ENCODE measurements around the gene RNF13.
"Not testable (repeated sequence)": the region's sequence is repeated elsewhere in the genome, so short reads cannot be mapped to it uniquely, and the experiment has no call there.

The RNF13 gene

GRCh38 chr3:149816986-149817385 is 4.0 kb downstream of the RNF13 start:
- no peak for TF ChIP-seq CTCF (IDR thresholded peaks at IDR 0.05; ENCODE audit: low read depth, low read length)
- H3K4me3 ChIP-seq (ENCODE audit: low read depth, low read length), result no peak overlapping the region
- no peaks in the 10 kb centered on the region for H3K9me3 ChIP-seq (ENCODE audit: severe bottlenecking)
- no peaks in the 10 kb centered on the region for H3K36me3 ChIP-seq
- no peak for DNase-seq
- H3K27ac ChIP-seq, result no peak overlapping the region
- H3K27me3 ChIP-seq (ENCODE audit: insufficient read depth, low read depth, severe bottlenecking), result no peaks in the 10 kb centered on the region

GRCh38 chr3:149819432-149819831 is 6.4 kb downstream of the RNF13 start:
- Histone ChIP-seq H3K27me3 (ENCODE audit: insufficient read depth, low read depth, severe bottlenecking) (no peaks in the 10 kb centered on the region), H3K36me3 (no peaks in the 10 kb centered on the region), H3K9me3 (ENCODE audit: severe bottlenecking) (no peaks in the 10 kb centered on the region), H3K27ac (no peak overlapping the region), H3K4me3 (ENCODE audit: low read depth, low read length) (no peak overlapping the region)
- DNase-seq, result no peak
- TF ChIP-seq CTCF (IDR thresholded peaks at IDR 0.05; ENCODE audit: low read depth, low read length), result no peak

GRCh38 chr3:149820183-149820582 is 7.2 kb downstream of the RNF13 start:
- H3K4me3 ChIP-seq (ENCODE audit: low read depth, low read length), result no peak overlapping the region
- H3K27me3 ChIP-seq (ENCODE audit: insufficient read depth, low read depth, severe bottlenecking), result no peaks in the 10 kb centered on the region
- no peaks in the 10 kb centered on the region for H3K36me3 ChIP-seq
- DNase-seq, result no peak
- no peak for TF ChIP-seq CTCF (IDR thresholded peaks at IDR 0.05; ENCODE audit: low read depth, low read length)
- no peaks in the 10 kb centered on the region for H3K9me3 ChIP-seq (ENCODE audit: severe bottlenecking)
- H3K27ac ChIP-seq, result no peak overlapping the region

- TF ChIP-seq CTCF (IDR thresholded peaks at IDR 0.05; ENCODE audit: low read depth, low read length), result no peak
- Histone ChIP-seq H3K27me3 (ENCODE audit: insufficient read depth, low read depth, severe bottlenecking) (no peaks in the 10 kb centered on the region), H3K4me3 (ENCODE audit: low read depth, low read length) (no peak overlapping the region), H3K9me3 (ENCODE audit: severe bottlenecking) (no peaks in the 10 kb centered on the region), H3K27ac (no peak overlapping the region), H3K36me3 (no peaks in the 10 kb centered on the region)
- no peak for DNase-seq
Observed at GRCh38 chr3:149826636-149827035, 13.6 kb downstream of the RNF13 start.

- no peak for TF ChIP-seq CTCF (IDR thresholded peaks at IDR 0.05; ENCODE audit: low read depth, low read length)
- DNase-seq, result no peak
- Histone ChIP-seq H3K27ac (no peak overlapping the region), H3K4me3 (ENCODE audit: low read depth, low read length) (no peak overlapping the region), H3K9me3 (ENCODE audit: severe bottlenecking) (peaks cover 6% of the 10 kb centered on the region), H3K36me3 (no peaks in the 10 kb centered on the region), H3K27me3 (ENCODE audit: insufficient read depth, low read depth, severe bottlenecking) (no peaks in the 10 kb centered on the region)
Observed at GRCh38 chr3:149828390-149828789, 15.4 kb downstream of the RNF13 start.

GRCh38 chr3:149829631-149830030 is 16.6 kb downstream of the RNF13 start:
- H3K36me3 ChIP-seq, DNase-seq, H3K27ac ChIP-seq: not testable (repeated sequence)

More at GRCh38 chr3:149829631-149830030, 16.6 kb downstream of the RNF13 start:
- H3K27me3 ChIP-seq (ENCODE audit: insufficient read depth, low read depth, severe bottlenecking); H3K9me3 ChIP-seq (ENCODE audit: severe bottlenecking); H3K4me3 ChIP-seq (ENCODE audit: low read depth, low read length): not testable (repeated sequence)
